MCF 10A (cell line): ENCODE data around the gene JAM2. TPM values are rescaled to one million over a fixed set of nuclear protein-coding genes. Genes with fewer than 3 reads are reported as not detected.
"Not testable (repeated sequence)": the region's sequence is repeated elsewhere in the genome, so short reads cannot be mapped to it uniquely, and the experiment has no call there.

ENCODE experiments used
- BruUV-seq: library from RNA; stranded (reverse); fragments of 400-500 nt; replicated peaks from 2 replicates; lab custom pipeline; 2021; lab: Mats Ljungman, UMichigan
- CTCF ChIA-PET: fragments of 300-600 bp; sonication (Branson Sonifier 250); formaldehyde crosslinking; extraction: SDS; loops from one replicate; lab custom pipeline; 2021; ENCODE audit warnings: antibody characterized with exemption, inconsistent platforms; lab: Yijun Ruan, JAX
- POLR2A ChIA-PET: fragments of 300-600, 350-650 bp; sonication (Branson Sonifier 250); formaldehyde crosslinking; extraction: SDS; loops from one replicate; lab custom pipeline; 2020; ENCODE audit warnings: antibody characterized with exemption, inconsistent platforms; lab: Yijun Ruan, JAX
- DNase-seq: peaks from one replicate; pipeline ENCODE4 v3.0.0-alpha.2; 2018; ENCODE audit not compliant: unreplicated experiment
- H3K27ac Mint-ChIP-seq: one replicate; pipeline ENCODE4 v1.8.0; 2022; ENCODE audit warnings: mild to moderate bottlenecking, low read depth, mixed read lengths; ENCODE audit not compliant: unreplicated experiment
- H3K27me3 Mint-ChIP-seq: one replicate; pipeline ENCODE4 v1.8.0; 2022; ENCODE audit warnings: mixed read lengths; ENCODE audit not compliant: insufficient read depth, unreplicated experiment
- H3K36me3 Mint-ChIP-seq: one replicate; pipeline ENCODE4 v1.8.0; 2022; ENCODE audit warnings: mild to moderate bottlenecking, moderate library complexity, mixed read lengths; ENCODE audit not compliant: insufficient read depth, unreplicated experiment
- H3K4me1 Mint-ChIP-seq: one replicate; pipeline ENCODE4 v1.8.0; 2022; ENCODE audit warnings: mixed read lengths; ENCODE audit not compliant: insufficient read depth, unreplicated experiment
- H3K4me3 Mint-ChIP-seq: one replicate; pipeline ENCODE4 v1.8.0; 2022; ENCODE audit warnings: mild to moderate bottlenecking, moderate library complexity, mixed read lengths; ENCODE audit not compliant: unreplicated experiment
- H3K9me3 Mint-ChIP-seq: one replicate; pipeline ENCODE4 v1.8.0; 2022; ENCODE audit warnings: mixed read lengths; ENCODE audit not compliant: unreplicated experiment
- intact Hi-C: fragments of 100-400 bp; cut with micrococcal nuclease; formaldehyde crosslinking; loops from 2 replicates; pipeline ENCODE4 v1.14.1; 2022
- total RNA-seq: library from RNA; stranded (reverse); gene quantifications from 2 replicates; pipeline ENCODE4 v1.2.3, GENCODE V29; 2022
- TF ChIP-seq, protein P1 (sequence below): fragments of 200-600 bp; IDR thresholded peaks from one replicate; pipeline ENCODE4 v1.8.0; 2022; ENCODE audit warnings: antibody characterized with exemption, mild to moderate bottlenecking; ENCODE audit not compliant: unreplicated experiment

Gene JAM2
- total RNA-seq, 1 experiment from 2014 or later: 0.07 TPM

DNA sequence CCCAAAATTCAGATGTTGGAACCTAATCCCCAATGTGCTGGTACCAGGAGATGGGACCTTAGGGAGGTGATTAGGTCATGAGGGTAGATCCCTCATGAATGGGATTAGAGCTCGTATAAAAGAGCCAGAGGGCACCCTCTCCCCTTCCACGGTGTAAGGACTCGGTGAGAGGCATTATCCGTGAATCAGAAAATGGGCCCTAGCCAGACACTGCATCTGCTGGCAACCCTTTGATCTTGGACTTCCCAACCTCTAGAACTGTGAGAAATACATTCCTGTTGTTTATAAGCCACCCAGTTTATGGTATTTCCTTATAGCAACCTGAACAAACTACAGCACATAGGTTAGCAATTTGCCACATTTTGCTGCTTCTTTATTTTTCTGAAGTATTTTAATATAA, 14.5 kb upstream of the JAM2 start:
- H3K4me1 Mint-ChIP-seq: no peaks in the 10 kb centered on the region
- TF ChIP-seq, protein P1, sequence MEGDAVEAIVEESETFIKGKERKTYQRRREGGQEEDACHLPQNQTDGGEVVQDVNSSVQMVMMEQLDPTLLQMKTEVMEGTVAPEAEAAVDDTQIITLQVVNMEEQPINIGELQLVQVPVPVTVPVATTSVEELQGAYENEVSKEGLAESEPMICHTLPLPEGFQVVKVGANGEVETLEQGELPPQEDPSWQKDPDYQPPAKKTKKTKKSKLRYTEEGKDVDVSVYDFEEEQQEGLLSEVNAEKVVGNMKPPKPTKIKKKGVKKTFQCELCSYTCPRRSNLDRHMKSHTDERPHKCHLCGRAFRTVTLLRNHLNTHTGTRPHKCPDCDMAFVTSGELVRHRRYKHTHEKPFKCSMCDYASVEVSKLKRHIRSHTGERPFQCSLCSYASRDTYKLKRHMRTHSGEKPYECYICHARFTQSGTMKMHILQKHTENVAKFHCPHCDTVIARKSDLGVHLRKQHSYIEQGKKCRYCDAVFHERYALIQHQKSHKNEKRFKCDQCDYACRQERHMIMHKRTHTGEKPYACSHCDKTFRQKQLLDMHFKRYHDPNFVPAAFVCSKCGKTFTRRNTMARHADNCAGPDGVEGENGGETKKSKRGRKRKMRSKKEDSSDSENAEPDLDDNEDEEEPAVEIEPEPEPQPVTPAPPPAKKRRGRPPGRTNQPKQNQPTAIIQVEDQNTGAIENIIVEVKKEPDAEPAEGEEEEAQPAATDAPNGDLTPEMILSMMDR: no peak
- no peak overlapping the region for H3K4me3 Mint-ChIP-seq
- no peak overlapping the region for H3K27ac Mint-ChIP-seq
- no peak for DNase-seq
- ChIA-PET CTCF (interaction anchor here (5.4 kb wide), 1 partner anchor 16 kb away, joined by 19 read pairs; no protein-coding TSS in a partner anchor), POLR2A (interaction anchor here (0.6 kb wide), 1 partner anchor 127 kb away, joined by 3 read pairs; no protein-coding TSS in a partner anchor)
- intact Hi-C loops: no loop called here
- no TSS peak for BruUV-seq
- H3K27me3 Mint-ChIP-seq: no peaks in the 10 kb centered on the region
- H3K36me3 Mint-ChIP-seq: no peaks in the 10 kb centered on the region
- no peaks in the 10 kb centered on the region for H3K9me3 Mint-ChIP-seq

DNA sequence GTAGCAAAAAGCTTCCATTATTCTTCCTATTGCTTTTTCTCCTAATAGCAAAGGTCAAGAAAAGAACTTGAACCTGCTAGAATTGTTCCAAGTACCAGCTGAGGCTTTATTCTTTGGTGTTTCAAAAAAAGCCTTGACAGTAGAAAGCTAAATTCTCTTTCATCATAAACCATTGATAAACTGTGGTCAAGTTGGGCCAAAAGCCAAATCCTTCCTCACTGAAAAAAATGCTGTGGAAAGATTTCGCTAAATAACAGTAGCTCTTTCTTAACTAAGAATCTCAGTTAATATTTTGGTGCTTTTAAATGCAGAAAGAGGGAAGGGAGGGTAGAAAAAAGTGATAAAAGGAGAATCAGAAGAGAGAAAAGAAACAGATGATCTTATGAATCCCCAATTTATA, 14.0 kb upstream of the JAM2 start:
- BruUV-seq: no TSS peak
- no peaks in the 10 kb centered on the region for H3K4me1 Mint-ChIP-seq
- H3K27me3 Mint-ChIP-seq: no peaks in the 10 kb centered on the region
- ChIA-PET CTCF (interaction anchor here (5.4 kb wide), 1 partner anchor 17 kb away, joined by 19 read pairs; no protein-coding TSS in a partner anchor), POLR2A (interaction anchor here (0.9 kb wide), 1 partner anchor 109 kb away, joined by 3 read pairs; no protein-coding TSS in a partner anchor)
- no peak for DNase-seq
- no peaks in the 10 kb centered on the region for H3K36me3 Mint-ChIP-seq
- intact Hi-C loops: no loop called here
- no peak overlapping the region for H3K4me3 Mint-ChIP-seq
- TF ChIP-seq, protein P1: no peak
- no peaks in the 10 kb centered on the region for H3K9me3 Mint-ChIP-seq
- no peak overlapping the region for H3K27ac Mint-ChIP-seq

DNA sequence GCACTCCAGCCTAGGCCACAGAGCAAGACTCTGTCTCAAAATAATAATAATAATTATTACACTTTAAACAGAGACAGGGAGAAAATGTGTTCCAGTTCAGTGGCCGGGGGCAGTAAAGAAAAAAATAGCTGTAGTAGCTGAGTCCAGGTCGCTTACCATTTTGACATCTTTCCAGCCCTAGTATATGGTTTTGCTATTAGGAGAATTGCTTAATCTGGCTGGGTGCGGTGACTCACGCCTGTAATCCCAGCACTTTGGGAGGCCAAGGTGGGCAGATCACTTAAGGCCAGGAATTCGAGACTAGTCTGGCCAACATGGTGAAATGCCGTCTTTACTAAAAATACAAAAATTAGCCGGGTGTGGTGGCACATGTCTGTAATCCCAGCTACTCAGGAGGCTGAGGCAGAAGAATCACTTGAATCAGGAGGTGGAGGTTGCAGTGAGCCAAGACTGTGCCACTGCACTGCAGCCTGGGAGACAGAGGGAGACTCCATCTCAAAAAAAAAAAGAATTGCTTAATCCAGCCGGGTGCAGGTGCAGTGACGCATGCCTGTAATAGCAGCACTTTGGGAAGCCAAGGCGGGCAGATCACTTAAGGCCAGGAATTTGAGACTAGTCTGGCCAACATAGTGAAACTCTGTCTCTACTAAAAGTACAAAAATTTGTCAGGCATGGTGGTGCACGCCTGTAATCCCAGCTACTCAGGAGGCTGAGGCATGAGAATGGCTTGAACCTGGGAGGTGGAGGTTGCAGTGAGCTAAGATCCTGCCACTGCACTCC, 13.1 kb upstream of the JAM2 start:
- BruUV-seq, H3K27me3 Mint-ChIP-seq, intact Hi-C loops, H3K9me3 Mint-ChIP-seq, H3K36me3 Mint-ChIP-seq, H3K27ac Mint-ChIP-seq, H3K4me1 Mint-ChIP-seq, H3K4me3 Mint-ChIP-seq: not testable (repeated sequence)
- peak; percentile 62 for DNase-seq
- POLR2A ChIA-PET: interaction anchor here (0.9 kb wide), 1 partner anchor 108 kb away, joined by 3 read pairs; no protein-coding TSS in a partner anchor
- CTCF ChIA-PET: interaction anchor here (5.4 kb wide), 1 partner anchor 18 kb away, joined by 19 read pairs; no protein-coding TSS in a partner anchor

DNA sequence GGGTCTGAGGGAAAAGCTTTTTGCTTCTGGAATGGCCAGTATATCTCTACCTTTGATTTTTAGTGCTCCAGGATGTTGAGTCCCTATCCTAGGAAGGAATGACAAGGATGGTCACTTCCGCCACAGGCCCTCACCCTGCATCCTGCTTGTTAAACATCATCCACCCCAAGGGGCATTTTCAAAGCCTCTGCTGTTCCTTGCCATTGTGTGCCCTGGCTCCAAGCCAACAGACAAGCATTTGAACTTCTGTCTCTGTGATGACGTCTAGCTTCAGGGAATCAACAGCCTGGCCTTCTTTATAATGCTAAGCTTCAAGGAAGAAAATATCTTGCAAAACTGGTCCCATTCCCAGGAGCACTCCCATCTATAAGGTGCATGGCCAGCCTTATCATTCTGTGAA, 12.3 kb upstream of the JAM2 start:
- peak; percentile 45 for DNase-seq
- ChIA-PET CTCF (interaction anchor here (0.7 to 5.4 kb wide), 3 partner anchors 10 to 83 kb away, joined by 3 to 19 read pairs (median 4); no protein-coding TSS in a partner anchor), POLR2A (no interaction called here)
- Mint-ChIP-seq H3K9me3 (no peaks in the 10 kb centered on the region), H3K4me1 (no peaks in the 10 kb centered on the region), H3K4me3 (no peak overlapping the region), H3K36me3 (no peaks in the 10 kb centered on the region), H3K27me3 (no peaks in the 10 kb centered on the region), H3K27ac (no peak overlapping the region)
- intact Hi-C loops: no loop called here
- BruUV-seq: no TSS peak
- TF ChIP-seq, protein P1: no peak
